ENCODE data around the gene DHRS13. TPM values are rescaled to one million over a fixed set of nuclear protein-coding genes. Genes with fewer than 3 reads are reported as not detected.
"Not testable (repeated sequence)": the region's sequence is repeated elsewhere in the genome, so short reads cannot be mapped to it uniquely, and the experiment has no call there.

DHRS13 gene
- polyA plus RNA-seq, 1 donor, result 3.9 TPM

- no peak for DNase-seq
These were observed 33.0 kb upstream of the DHRS13 start for GRCh38 chr17:28935744-28936460.

GRCh38 chr17:28934508-28934907 lies 31.6 kb upstream of the DHRS13 start:
- DNase-seq, result not testable (repeated sequence)

GRCh38 chr17:28929787-28930186 lies 26.9 kb upstream of the DHRS13 start:
- DNase-seq, result no peak

GRCh38 chr17:28928061-28928460 lies 25.2 kb upstream of the DHRS13 start:
- no peak for DNase-seq

GRCh38 chr17:28926786-28927185 lies 23.9 kb upstream of the DHRS13 start:
- DNase-seq, result no peak

GRCh38 chr17:28926366-28926765 lies 23.5 kb upstream of the DHRS13 start:
- DNase-seq, result no peak

- DNase-seq, result no peak
These were observed 23.1 kb upstream of the DHRS13 start for GRCh38 chr17:28925912-28926365.

GRCh38 chr17:28920201-28920600 lies 17.3 kb upstream of the DHRS13 start:
- DNase-seq, result no peak

GRCh38 chr17:28918295-28918694 lies 15.4 kb upstream of the DHRS13 start:
- no peak for DNase-seq

- no peak for DNase-seq
These were observed 14.6 kb upstream of the DHRS13 start for GRCh38 chr17:28917465-28917864.

- no peak for DNase-seq
These were observed 14.2 kb upstream of the DHRS13 start for GRCh38 chr17:28917029-28917428.

- no peak for DNase-seq
These were observed 13.5 kb upstream of the DHRS13 start for GRCh38 chr17:28916302-28916934.

GRCh38 chr17:28912938-28913333 lies 10.1 kb upstream of the DHRS13 start:
- no peak for DNase-seq

- no peak for DNase-seq
These were observed 9.5 kb upstream of the DHRS13 start for GRCh38 chr17:28912281-28912937.

- DNase-seq, result no peak
These were observed 8.6 kb upstream of the DHRS13 start for GRCh38 chr17:28911411-28912045.

- DNase-seq, result no peak
These were observed 7.7 kb upstream of the DHRS13 start for GRCh38 chr17:28910534-28910933.

GRCh38 chr17:28908640-28909167 lies 5.8 kb upstream of the DHRS13 start:
- DNase-seq, result peak; percentile 56

GRCh38 chr17:28907709-28908475 lies 5.0 kb upstream of the DHRS13 start:
- DNase-seq, result no peak

GRCh38 chr17:28906706-28907438 lies 4.0 kb upstream of the DHRS13 start:
- DNase-seq, result no peak

GRCh38 chr17:28906276-28906675 lies 3.4 kb upstream of the DHRS13 start:
- DNase-seq, result no peak

GRCh38 chr17:28904800-28905199 lies 1.9 kb upstream of the DHRS13 start:
- no peak for DNase-seq

- DNase-seq, result not testable (repeated sequence)
These were observed 615 bp upstream of the DHRS13 start for GRCh38 chr17:28903546-28903841.

Data from hindlimb muscle (tissue), 1 donor.